Vagina (tissue), 2 donors: ENCODE data around the gene MLANA.

Experiments used
- CTCF ChIP-seq, 3 experiments: fragments of 450-650 bp in 2 of 3; fragments of 200-600 bp in 1 of 3; sonication (generic) in 1 of 3; IDR thresholded peaks; one replicate each; pipeline ENCODE4 v1.5.1; 2017 to 2019; ENCODE audit warnings: antibody characterized with exemption in 3 of 3, mild to moderate bottlenecking in 2 of 3, moderate library complexity in 2 of 3
- POLR2AphosphoS5 ChIP-seq, 2 donors: sonication (generic); formaldehyde crosslinking; IDR thresholded peaks; one replicate each; pipeline ENCODE4 v1.9.0; 2017; ENCODE audit warnings: antibody characterized with exemption in 2 of 2, mild to moderate bottlenecking in 2 of 2, low read depth in 1 of 2; ENCODE audit not compliant: insufficient read depth in 1 of 2

- TF ChIP-seq CTCF (IDR thresholded peaks at IDR 0.05) (no peak), POLR2AphosphoS5 (IDR thresholded peaks at IDR 0.05; ENCODE audit: insufficient read depth in 1 of 2, low read depth in 1 of 2) (no peak)
Measured at GRCh38 chr9:5917888-5918287, 27.2 kb downstream of the MLANA start.
